Endothelial cell of umbilical vein (primary cell): ENCODE measurements around the gene RTN1. TPM values are rescaled to one million over a fixed set of nuclear protein-coding genes. Genes with fewer than 3 reads are reported as not detected.

Source experiments
- BruUV-seq: library from RNA; stranded (reverse); fragments of 400-500 nt; replicated peaks from 2 replicates; lab custom pipeline; 2021; lab: Mats Ljungman, UMichigan
- CTCF ChIA-PET: fragments of 300-600, 350-600 bp; sonication (Branson Sonifier 250); formaldehyde crosslinking; loops from one replicate; lab custom pipeline; 2021; ENCODE audit warnings: antibody characterized with exemption, inconsistent platforms; lab: Charles Lee
- POLR2A ChIA-PET: fragments of 300-600, 350-600 bp; sonication (Branson Sonifier 250); formaldehyde crosslinking; loops from one replicate; lab custom pipeline; 2021; ENCODE audit warnings: antibody characterized with exemption, inconsistent platforms; lab: Charles Lee
- DNase-seq: peaks from one replicate; pipeline ENCODE4 v3.0.0-alpha.2; 2011; ENCODE audit warnings: low read depth, low spot score
- FAIRE-seq: peaks from 2 replicates; lab custom pipeline; 2011; peaks lifted over from hg19 to GRCh38; lab: Jason Lieb, UNC
- H2AFZ ChIP-seq: 2 replicates; pipeline ENCODE4 v1.6.0; 2012; ENCODE audit warnings: low read depth, low read length, control low read depth, inconsistent platforms
- H3K27ac ChIP-seq: 2 replicates; pipeline ENCODE4 v1.5.1; 2011; ENCODE audit warnings: low read depth, mild to moderate bottlenecking, control low read depth, low read length, moderate library complexity; ENCODE audit not compliant: insufficient read depth
- H3K27me3 ChIP-seq, 2 experiments: 2 replicates each; pipeline versions ENCODE4 v1.6.0 to v1.6.1; 2011; ENCODE audit warnings: low read length in 2 of 2, mixed read lengths in 1 of 2; ENCODE audit not compliant: control insufficient read depth in 2 of 2, insufficient read depth in 2 of 2
- H3K36me3 ChIP-seq, 2 experiments: 2 replicates in 1 of 2; 3 replicates in 1 of 2; pipeline ENCODE4 v1.5.1; 2011; ENCODE audit warnings: low read length in 2 of 2, mild to moderate bottlenecking in 1 of 2, moderate library complexity in 1 of 2; ENCODE audit not compliant: control insufficient read depth in 2 of 2, insufficient read depth in 2 of 2; ENCODE audit errors: extremely low read depth in 1 of 2
- H3K4me1 ChIP-seq: 3 replicates; pipeline ENCODE4 v1.5.1; 2011; ENCODE audit warnings: mild to moderate bottlenecking, low read length; ENCODE audit not compliant: control insufficient read depth, insufficient read depth; ENCODE audit errors: extremely low read depth
- H3K4me2 ChIP-seq: 2 replicates; pipeline ENCODE4 v1.6.1; 2011; ENCODE audit warnings: low read length, control low read depth, mixed read lengths; ENCODE audit not compliant: insufficient read depth
- H3K4me3 ChIP-seq, 3 experiments: fragments of 200-600 bp in 1 of 3; sonication (generic), shearing (Covaris generic) in 1 of 3; replicated peaks in 1 of 3; 2 replicates each; pipeline ENCODE4 v1.5.1; 2011 to 2016; ENCODE audit warnings: control low read depth in 3 of 3, low read length in 3 of 3, mild to moderate bottlenecking in 2 of 3, inconsistent platforms in 1 of 3, low read depth in 1 of 3, moderate library complexity in 1 of 3; ENCODE audit not compliant: insufficient read depth in 1 of 3
- H3K79me2 ChIP-seq: 2 replicates; pipeline ENCODE4 v1.6.0; 2012; ENCODE audit warnings: low read length, inconsistent platforms; ENCODE audit not compliant: control insufficient read depth, insufficient read depth
- H3K9ac ChIP-seq: replicated peaks from 2 replicates; pipeline ENCODE3; 2011; ENCODE audit warnings: low read length, control low read depth; ENCODE audit not compliant: insufficient read depth; ENCODE audit errors: extremely low read depth
- H3K9me1 ChIP-seq: replicated peaks from 3 replicates; pipeline ENCODE4 v1.6.0; 2011; ENCODE audit warnings: mild to moderate bottlenecking, low read length; ENCODE audit not compliant: control insufficient read depth, insufficient read depth; ENCODE audit errors: extremely low read depth
- H3K9me3 ChIP-seq: replicated peaks from 2 replicates; pipeline ENCODE4 v1.5.1; 2012; ENCODE audit warnings: low read length, inconsistent platforms; ENCODE audit not compliant: control insufficient read depth, insufficient read depth
- H4K20me1 ChIP-seq: replicated peaks from 2 replicates; pipeline ENCODE3; 2011; ENCODE audit warnings: mild to moderate bottlenecking, low read length; ENCODE audit not compliant: control insufficient read depth, insufficient read depth; ENCODE audit errors: extremely low read depth
- CTCF ChIP-seq, 2 donors: IDR thresholded peaks; 1 replicate in 1 of 2; 2 replicates in 1 of 2; pipeline ENCODE4 v1.5.1; 2011; ENCODE audit warnings: low read length in 2 of 2, mild to moderate bottlenecking in 2 of 2, moderate library complexity in 2 of 2, control low read depth in 1 of 2, inconsistent platforms in 1 of 2, low read depth in 1 of 2; ENCODE audit not compliant: insufficient read depth in 1 of 2; ENCODE audit errors: extremely low read depth in 1 of 2
- EZH2 ChIP-seq: IDR thresholded peaks from 2 replicates; pipeline ENCODE4 v1.6.1; 2012; ENCODE audit warnings: borderline replicate concordance, low read depth, mild to moderate bottlenecking, moderate library complexity, low read length, inconsistent platforms; ENCODE audit not compliant: severe bottlenecking
- FOS ChIP-seq: IDR thresholded peaks from 2 replicates; pipeline ENCODE4 v1.6.1; 2011; ENCODE audit warnings: mild to moderate bottlenecking, low read length, moderate library complexity, borderline replicate concordance; ENCODE audit not compliant: insufficient read depth
- GATA2 ChIP-seq: IDR thresholded peaks from 2 replicates; pipeline ENCODE4 v1.7.0; 2011; ENCODE audit warnings: low read depth, mild to moderate bottlenecking, moderate library complexity, mixed read lengths, low read length; ENCODE audit not compliant: insufficient read length, insufficient read depth
- JUN ChIP-seq: IDR thresholded peaks from 2 replicates; pipeline ENCODE4 v1.6.1; 2011; ENCODE audit warnings: borderline replicate concordance, low read depth; ENCODE audit not compliant: insufficient read length, insufficient read depth
- MYC ChIP-seq: IDR thresholded peaks from one replicate; pipeline ENCODE4 v1.6.1; 2011; ENCODE audit warnings: mild to moderate bottlenecking, low read depth, low read length
- POLR2A ChIP-seq: IDR thresholded peaks from 2 replicates; pipeline ENCODE4 v1.6.1; 2012; ENCODE audit warnings: low read depth, mild to moderate bottlenecking, control low read depth, low read length
- POLR2AphosphoS5 ChIP-seq: IDR thresholded peaks from 2 replicates; pipeline ENCODE4 v1.6.1; 2012; ENCODE audit warnings: low read depth, mild to moderate bottlenecking, control low read depth, low read length, moderate library complexity; ENCODE audit not compliant: insufficient read depth
- dilution Hi-C: fragments of 300-500 bp; cut with MboI; formaldehyde crosslinking; loops from one replicate; pipeline ENCODE4 v1.15.0; 2019; ENCODE audit warnings: low sequenced_read_pairs; ENCODE audit not compliant: extremely low pct_ligation_motif_present
- intact Hi-C: fragments of 100-400 bp; cut with micrococcal nuclease; formaldehyde crosslinking; loops from one replicate; pipeline ENCODE4 v1.10.0; 2022
- polyA plus RNA-seq, 4 experiments: library from polyadenylated mRNA; depleted of rRNA in 3 of 4; stranded (reverse) in 3 of 4; unstranded in 1 of 4; fragments of >200 nt; gene quantifications; 2 replicates each; pipeline versions ENCODE4 v1.2.1 to v1.2.3, GENCODE V29; 2011 to 2012; ENCODE audit warnings: missing spikeins in 1 of 4
- total RNA-seq: library from RNA; stranded (reverse); gene quantifications from 2 replicates; pipeline ENCODE4 v1.2.3, GENCODE V29; 2021
- TF ChIP-seq, protein P1 (sequence below): IDR thresholded peaks from 2 replicates; pipeline ENCODE4 v1.6.1; 2011; ENCODE audit not compliant: insufficient read depth, insufficient read length

The RTN1 gene
- total and polyA plus RNA-seq, 2 donors (not counting 3 experiments of a cell fraction or from before 2014, with no cell fraction given), result 0.10 to 0.29 TPM

DNA sequence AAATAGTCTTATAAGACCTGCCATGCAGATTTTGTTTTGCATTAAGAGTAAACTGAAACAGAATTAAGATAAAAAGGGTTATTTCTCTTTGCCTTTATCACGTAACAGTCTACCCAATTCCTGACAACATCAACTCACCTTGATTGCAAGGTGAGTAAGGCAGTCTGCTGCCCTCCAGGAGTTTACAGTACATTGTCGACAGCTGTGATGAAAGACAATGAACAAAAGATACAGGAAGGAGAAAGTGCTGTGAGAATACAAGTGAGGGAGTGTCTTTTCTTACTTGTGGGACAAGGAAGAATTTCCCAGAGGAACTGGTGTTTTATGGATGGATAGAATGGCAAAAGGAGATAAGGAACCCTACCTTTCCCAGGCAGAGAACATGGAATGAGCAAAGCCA lies 101.0 kb downstream of the RTN1 start:
- Histone ChIP-seq H3K9me3 (no peaks in the 10 kb centered on the region), H2AFZ (no peak overlapping the region), H4K20me1 (no peaks in the 10 kb centered on the region), H3K27ac (no peak overlapping the region), H3K9ac (no peak overlapping the region), H3K27me3 (peaks cover 0 to 22% of the 10 kb centered on the region in 2 experiments), H3K36me3 (no peaks in the 10 kb centered on the region), H3K4me3 (no peak overlapping the region), H3K4me2 (no peak overlapping the region), H3K9me1 (no peaks in the 10 kb centered on the region), H3K79me2 (no peaks in the 10 kb centered on the region), H3K4me1 (peaks cover 22% of the 10 kb centered on the region)
- no peak for TF ChIP-seq POLR2AphosphoS5
- TF ChIP-seq, protein P1, sequence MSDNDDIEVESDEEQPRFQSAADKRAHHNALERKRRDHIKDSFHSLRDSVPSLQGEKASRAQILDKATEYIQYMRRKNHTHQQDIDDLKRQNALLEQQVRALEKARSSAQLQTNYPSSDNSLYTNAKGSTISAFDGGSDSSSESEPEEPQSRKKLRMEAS, result no peak
- TF ChIP-seq GATA2, result no peak
- no peak for TF ChIP-seq EZH2
- dilution Hi-C loops (no loop called here), intact Hi-C loops (no loop called here)
- DNase-seq, result no peak
- ChIA-PET POLR2A (no interaction called here), CTCF (no interaction called here)
- BruUV-seq, result no TSS peak
- no peak for FAIRE-seq

GRCh38 chr14:59768855-59769375 lies 101.7 kb downstream of the RTN1 start:
- Histone ChIP-seq H3K9ac (no peak overlapping the region), H2AFZ (no peak overlapping the region), H3K4me3 (no peak overlapping the region), H3K4me2 (no peak overlapping the region), H3K9me3 (no peaks in the 10 kb centered on the region), H3K9me1 (no peaks in the 10 kb centered on the region), H3K4me1 (peaks cover 22% of the 10 kb centered on the region), H3K27ac (no peak overlapping the region), H3K36me3 (no peaks in the 10 kb centered on the region), H3K79me2 (no peaks in the 10 kb centered on the region), H3K27me3 (peaks cover 0 to 16% of the 10 kb centered on the region in 2 experiments), H4K20me1 (no peaks in the 10 kb centered on the region)
- intact Hi-C loops (no loop called here), dilution Hi-C loops (no loop called here)
- BruUV-seq, result no TSS peak
- FAIRE-seq (no peak), DNase-seq (no peak)
- CTCF ChIA-PET, result interaction anchor here (1.0 kb wide), 1 partner anchor 128 kb away, joined by 3 read pairs; no protein-coding TSS in a partner anchor
- POLR2A ChIA-PET, result no interaction called here
- TF ChIP-seq, protein P1, result no peak
- no peak for TF ChIP-seq POLR2AphosphoS5
- no peak for TF ChIP-seq CTCF (IDR thresholded peaks at IDR 0.05; ENCODE audit: extremely low read depth in 1 of 2, insufficient read depth in 1 of 2, low read depth in 1 of 2, low read length in 2 of 2)
- no peak for TF ChIP-seq GATA2
- no peak for TF ChIP-seq MYC
- no peak for TF ChIP-seq POLR2A
- TF ChIP-seq FOS, result no peak
- TF ChIP-seq EZH2, result no peak
- no peak for TF ChIP-seq JUN
